Aorta (tissue), 5 donors: ENCODE results near the gene TUNAR. TPM values are rescaled to one million over a fixed set of nuclear protein-coding genes. Genes with fewer than 3 reads are reported as not detected.
A peak's percentile ranks its signal among the peaks of the same experiment; 100 is the strongest.

Experiments
- ATAC-seq: fragments of 200-7000 bp; cut with Tn5 transposase; one replicate; pipeline ENCODE4 v1.9.1; 2022; ENCODE audit warnings: moderate library complexity; ENCODE audit not compliant: low FRiP score
- DNase-seq, 2 donors: peaks; one replicate each; pipeline ENCODE4 v3.0.0-alpha.2; 2020
- H3K27ac ChIP-seq, 2 donors: one replicate each; pipeline ENCODE4 v1.5.1; 2013; ENCODE audit warnings: low read length in 2 of 2, mild to moderate bottlenecking in 2 of 2, moderate library complexity in 2 of 2, control low read depth in 1 of 2, inconsistent platforms in 1 of 2, low read depth in 1 of 2
- H3K27me3 ChIP-seq, 2 donors: one replicate each; pipeline ENCODE4 v1.6.1; 2013; ENCODE audit warnings: control low read depth in 1 of 2, low read length in 1 of 2, mild to moderate bottlenecking in 1 of 2, moderate library complexity in 1 of 2; ENCODE audit not compliant: insufficient read depth in 2 of 2, control insufficient read depth in 1 of 2
- H3K36me3 ChIP-seq, 2 donors: one replicate each; pipeline ENCODE4 v1.6.1; 2013; ENCODE audit warnings: control low read depth in 1 of 2, low read length in 1 of 2, mild to moderate bottlenecking in 1 of 2; ENCODE audit not compliant: insufficient read depth in 2 of 2, control insufficient read depth in 1 of 2
- H3K4me1 ChIP-seq, 2 donors: one replicate each; pipeline ENCODE4 v1.6.1; 2013; ENCODE audit warnings: low read length in 2 of 2, control low read depth in 1 of 2, mild to moderate bottlenecking in 1 of 2, moderate library complexity in 1 of 2; ENCODE audit not compliant: insufficient read depth in 2 of 2, control insufficient read depth in 1 of 2
- H3K4me3 ChIP-seq, 2 donors: one replicate each; pipeline ENCODE4 v1.5.1; 2013; ENCODE audit warnings: low read length in 2 of 2, control low read depth in 1 of 2, mild to moderate bottlenecking in 1 of 2
- H3K9me3 ChIP-seq: one replicate; pipeline ENCODE4 v1.6.1; 2013; ENCODE audit warnings: mild to moderate bottlenecking, low read length; ENCODE audit not compliant: control insufficient read depth
- WGBS, 2 donors: extraction: QIAGEN DNeasy Blood & Tissue Kit; methylation state at CpG; one replicate each; pipeline ENCODE4 v1.1.7; 2013; 5-methylcytosine and 5-hydroxymethylcytosine counted together
- intact Hi-C, 2 donors: fragments of 100-400 bp; cut with DNase I; formaldehyde crosslinking; loops; one replicate each; pipeline versions ENCODE4 v1.14.2 to v1.15.0; 2022
- polyA plus RNA-seq, 2 donors: library from polyadenylated mRNA; stranded (reverse); fragments of 200-250 nt; gene quantifications; one replicate each; pipeline ENCODE4 v1.2.3, GENCODE V29; 2013
- total RNA-seq, 2 donors: library from RNA; stranded (reverse); fragmentation: NEBNext Ultra II Directional; extraction: Animal tissue kit (Norgen Biotek cat#: 25700); gene quantifications; one replicate each; pipeline ENCODE4 v1.2.1, GENCODE V29; 2021
- donor health status: healthy with polysubstance abuse.
- donor health status: Bipolar disorder and iron deficiency.
- donor health status: DM: no; HTN: no; CAD: no.
- donor health status: DM: no; HTN: no; CAD: no.
- donor health status: DM: yes; HTN: yes; CAD: no.

TUNAR gene
- total and polyA plus RNA-seq, 4 donors, result not detected

GRCh38 chr14:95862243-95862642 is 14.4 kb upstream of the TUNAR start:
- WGBS, 2 donors, result 1 to 2% methylated on average over 3 of the region's 3 CpGs
- no peaks in the 10 kb centered on the region for H3K36me3 ChIP-seq
- peaks cover 0 to 4% of the 10 kb centered on the region in 2 donors for H3K4me1 ChIP-seq
- H3K9me3 ChIP-seq, result peaks cover 5% of the 10 kb centered on the region
- intact Hi-C loops, result no loop called here
- no peaks in the 10 kb centered on the region for H3K27me3 ChIP-seq
- no peak for DNase-seq
- H3K4me3 ChIP-seq, result no peak overlapping the region
- H3K27ac ChIP-seq, result no peak overlapping the region
- no peak for ATAC-seq

- Histone ChIP-seq H3K4me3 (no peak overlapping the region), H3K4me1 (no peaks in the 10 kb centered on the region), H3K36me3 (no peaks in the 10 kb centered on the region), H3K9me3 (peaks cover 5% of the 10 kb centered on the region), H3K27ac (no peak overlapping the region), H3K27me3 (no peaks in the 10 kb centered on the region)
- intact Hi-C loops, result no loop called here
- WGBS, 2 donors, result 89 to 92% methylated on average over 4 of the region's 4 CpGs
- ATAC-seq, result no peak
- no peak for DNase-seq
These were observed 13.3 kb upstream of the TUNAR start for GRCh38 chr14:95863295-95863694.

GRCh38 chr14:95869776-95870175 is 6.9 kb upstream of the TUNAR start:
- H3K27ac ChIP-seq, result no peak overlapping the region
- H3K4me1 ChIP-seq, result no peaks in the 10 kb centered on the region
- no peak for DNase-seq
- no peaks in the 10 kb centered on the region for H3K27me3 ChIP-seq
- H3K9me3 ChIP-seq, result peaks cover 5% of the 10 kb centered on the region
- H3K4me3 ChIP-seq, result no peak overlapping the region
- ATAC-seq, result no peak
- WGBS, 2 donors, result 75 to 78% methylated on average over 6 of the region's 6 CpGs
- intact Hi-C loops, result no loop called here
- H3K36me3 ChIP-seq, result no peaks in the 10 kb centered on the region

GRCh38 chr14:95870772-95871171 is 5.9 kb upstream of the TUNAR start:
- H3K9me3 ChIP-seq, result peaks cover 4% of the 10 kb centered on the region
- no peaks in the 10 kb centered on the region for H3K27me3 ChIP-seq
- 86 to 88% methylated on average over 7 of the region's 7 CpGs for WGBS, 2 donors
- no peak overlapping the region for H3K27ac ChIP-seq
- no peak for ATAC-seq
- intact Hi-C loops, result no loop called here
- H3K4me1 ChIP-seq, result no peaks in the 10 kb centered on the region
- no peak for DNase-seq
- no peaks in the 10 kb centered on the region for H3K36me3 ChIP-seq
- no peak overlapping the region for H3K4me3 ChIP-seq

GRCh38 chr14:95871531-95871930 is 5.1 kb upstream of the TUNAR start:
- intact Hi-C loops, result no loop called here
- Histone ChIP-seq H3K27ac (no peak overlapping the region), H3K4me3 (no peak overlapping the region), H3K4me1 (no peaks in the 10 kb centered on the region), H3K36me3 (no peaks in the 10 kb centered on the region), H3K27me3 (no peaks in the 10 kb centered on the region), H3K9me3 (no peaks in the 10 kb centered on the region)
- DNase-seq (no peak), ATAC-seq (no peak)
- WGBS, 2 donors, result 64 to 65% methylated on average over 4 of the region's 4 CpGs

GRCh38 chr14:95872777-95873176 is 3.9 kb upstream of the TUNAR start:
- no peak overlapping the region for H3K27ac ChIP-seq
- intact Hi-C loops, result no loop called here
- no peaks in the 10 kb centered on the region for H3K9me3 ChIP-seq
- H3K4me3 ChIP-seq, result no peak overlapping the region
- no peaks in the 10 kb centered on the region for H3K4me1 ChIP-seq
- no peaks in the 10 kb centered on the region for H3K36me3 ChIP-seq
- no peaks in the 10 kb centered on the region for H3K27me3 ChIP-seq
- WGBS, 2 donors, result 60 to 65% methylated on average over 3 of the region's 3 CpGs
- ATAC-seq (no peak), DNase-seq (no peak)

GRCh38 chr14:95875831-95876760 is 536 bp upstream of the TUNAR start:
- no peaks in the 10 kb centered on the region for H3K4me1 ChIP-seq
- WGBS, 2 donors, result 1 to 3% methylated on average over 45 to 103 of the region's 103 CpGs
- ATAC-seq (no peak), DNase-seq (no peak)
- intact Hi-C loops, result no loop called here
- H3K36me3 ChIP-seq, result no peaks in the 10 kb centered on the region
- no peaks in the 10 kb centered on the region for H3K27me3 ChIP-seq
- no peaks in the 10 kb centered on the region for H3K9me3 ChIP-seq
- H3K4me3 ChIP-seq, result peak overlapping the region; percentile 24 to 28
- no peak overlapping the region for H3K27ac ChIP-seq

- Histone ChIP-seq H3K36me3 (no peaks in the 10 kb centered on the region), H3K4me1 (no peaks in the 10 kb centered on the region), H3K27me3 (no peaks in the 10 kb centered on the region), H3K9me3 (no peaks in the 10 kb centered on the region), H3K27ac (no peak overlapping the region), H3K4me3 (no peak overlapping the region)
- intact Hi-C loops, result no loop called here
- ATAC-seq (no peak), DNase-seq (no peak)
- WGBS, 2 donors, result 94 to 97% methylated on average over 4 of the region's 4 CpGs
These were observed 1.0 kb downstream of the TUNAR start for GRCh38 chr14:95877633-95878032.

- Histone ChIP-seq H3K36me3 (no peaks in the 10 kb centered on the region), H3K27me3 (no peaks in the 10 kb centered on the region), H3K4me3 (no peak overlapping the region), H3K9me3 (no peaks in the 10 kb centered on the region), H3K27ac (no peak overlapping the region), H3K4me1 (peaks cover 0 to 4% of the 10 kb centered on the region in 2 donors)
- ATAC-seq (no peak), DNase-seq (no peak)
- intact Hi-C loops, result loop anchor here in 1 of 2 donors (10.0 kb wide), 1 partner anchor 350 kb away; the partner anchor contains the start of gene GLRX5
- 45 to 52% methylated on average over 3 of the region's 3 CpGs for WGBS, 2 donors
These were observed 7.7 kb downstream of the TUNAR start for GRCh38 chr14:95884377-95884776.
